A549 (cell line): ENCODE results near the gene SRPK1. TPM values are rescaled to one million over a fixed set of nuclear protein-coding genes. Genes with fewer than 3 reads are reported as not detected.

Experiments used
- ATAC-seq, 2 experiments: fragments of 200-7000 bp in 1 of 2; fragments of >200 bp in 1 of 2; cut with Nextera tagmentation in 1 of 2; cut with Tn5 transposase in 1 of 2; 3 replicates each; pipeline versions ENCODE4 v1.8.0 to v1.9.1; 2018 to 2020; ENCODE audit warnings: mild to moderate bottlenecking in 1 of 2, moderate library complexity in 1 of 2
- CTCF ChIA-PET: fragments of 300-600 bp; sonication (Branson Sonifier 250); formaldehyde crosslinking; extraction: SDS; loops from one replicate; lab custom pipeline; 2021; ENCODE audit warnings: antibody characterized with exemption, inconsistent platforms; lab: Yijun Ruan, JAX
- POLR2A ChIA-PET: fragments of 350-600 bp; formaldehyde crosslinking; extraction: SDS; loops from one replicate; lab custom pipeline; 2021; ENCODE audit warnings: antibody characterized with exemption, inconsistent platforms; lab: Yijun Ruan, JAX
- DNase-seq, 2 experiments: peaks; one replicate each; pipeline versions ENCODE4 v3.0.0 to v3.0.0-alpha.2; 2011 to 2016; ENCODE audit warnings: low read depth in 1 of 2, low spot score in 1 of 2
- FAIRE-seq: peaks from 2 replicates; lab custom pipeline; 2011; peaks lifted over from hg19 to GRCh38; lab: Jason Lieb, UNC
- H3K27ac ChIP-seq, 2 experiments: fragments of >200 bp; sonication (Bioruptor Twin); formaldehyde crosslinking; 3 replicates each; pipeline ENCODE4 v1.5.1; 2016 to 2017
- H3K4me1 ChIP-seq: fragments of >200 bp; sonication (Bioruptor Twin); formaldehyde crosslinking; 3 replicates; pipeline ENCODE4 v1.6.1; 2016
- H3K4me2 ChIP-seq: fragments of >200 bp; sonication (Bioruptor Twin); formaldehyde crosslinking; 3 replicates; pipeline ENCODE4 v1.6.1; 2016
- H3K4me3 ChIP-seq: fragments of >200 bp; sonication (Bioruptor Twin); formaldehyde crosslinking; 3 replicates; pipeline ENCODE4 v1.5.1; 2016
- H3K9me3 ChIP-seq: fragments of >200 bp; sonication (Bioruptor Twin); formaldehyde crosslinking; 3 replicates; pipeline ENCODE4 v1.6.1; 2016
- BHLHE40 ChIP-seq: IDR thresholded peaks from 2 replicates; pipeline ENCODE4 v1.6.1; 2012; ENCODE audit warnings: low read depth, low read length, inconsistent platforms
- CBX2 ChIP-seq: fragments of 200-600 bp; sonication (generic); IDR thresholded peaks from 2 replicates; pipeline ENCODE4 v1.6.1; 2016; ENCODE audit warnings: low read depth, mild to moderate bottlenecking, borderline replicate concordance
- CEBPB ChIP-seq, 2 experiments: fragments of >200 bp in 1 of 2; sonication (Bioruptor Twin) in 1 of 2; formaldehyde crosslinking in 1 of 2; IDR thresholded peaks; 2 replicates each; pipeline ENCODE4 v1.6.1; 2012 to 2016
- CHD4 ChIP-seq: fragments of 200-600 bp; sonication (generic); IDR thresholded peaks from 2 replicates; pipeline ENCODE4 v1.6.1; 2016; ENCODE audit warnings: antibody characterized with exemption, mild to moderate bottlenecking, borderline replicate concordance
- EP300 ChIP-seq, 2 experiments: fragments of >200 bp; sonication (Bioruptor Twin); formaldehyde crosslinking; IDR thresholded peaks; 2 replicates in 1 of 2; 3 replicates in 1 of 2; pipeline ENCODE4 v1.6.1; 2016 to 2017
- FOSL2 ChIP-seq, 2 experiments: fragments of 450-650 bp in 1 of 2; fragments of >200 bp in 1 of 2; sonication (Bioruptor Twin) in 1 of 2; formaldehyde crosslinking; IDR thresholded peaks; 2 replicates each; pipeline versions ENCODE4 v1.5.0 to v1.6.1; 2016 to 2020; ENCODE audit warnings: mild to moderate bottlenecking in 1 of 2, moderate library complexity in 1 of 2
- HDAC2 ChIP-seq: fragments of 200-600 bp; sonication (generic); IDR thresholded peaks from 2 replicates; pipeline ENCODE4 v1.6.1; 2016
- HEYL ChIP-seq: fragments of 250-450 bp; sonication (Bioruptor Pico); IDR thresholded peaks from 2 replicates; pipeline ENCODE4 v1.8.0; 2021; ENCODE audit warnings: mild to moderate bottlenecking, moderate library complexity
- HOXB5 ChIP-seq: fragments of 250-450 bp; sonication (Bioruptor Pico); IDR thresholded peaks from 2 replicates; pipeline ENCODE4 v1.5.0; 2020; ENCODE audit warnings: mild to moderate bottlenecking, moderate library complexity
- KDM1A ChIP-seq: fragments of 200-600 bp; sonication (generic); IDR thresholded peaks from 2 replicates; pipeline ENCODE4 v1.6.1; 2016; ENCODE audit warnings: low read depth, mild to moderate bottlenecking
- MAZ ChIP-seq: fragments of 150-350 bp; IDR thresholded peaks from 2 replicates; pipeline ENCODE4 v1.6.1; 2014; ENCODE audit warnings: antibody characterized with exemption, low read depth, low read length, borderline replicate concordance
- NFE2L2 ChIP-seq: fragments of 150-350 bp; conservative IDR thresholded peaks from 2 replicates; pipeline ENCODE4 v1.6.1; 2014; ENCODE audit warnings: low read length
- NR3C1 ChIP-seq: fragments of >200 bp; sonication (Bioruptor Twin); formaldehyde crosslinking; IDR thresholded peaks from 3 replicates; pipeline ENCODE4 v1.6.1; 2017
- POLR2A ChIP-seq: IDR thresholded peaks from 2 replicates; pipeline ENCODE4 v1.6.1; 2012; ENCODE audit warnings: mild to moderate bottlenecking, low read length
- POLR2AphosphoS2 ChIP-seq: conservative IDR thresholded peaks from 2 replicates; pipeline ENCODE4 v1.6.1; 2012; ENCODE audit warnings: low read length, improper control_type of control experiment, inconsistent platforms
- RCOR1 ChIP-seq: fragments of 150-350 bp; IDR thresholded peaks from 2 replicates; pipeline ENCODE4 v1.6.1; 2014; ENCODE audit warnings: antibody characterized with exemption, low read length, low read depth
- SREBF2 ChIP-seq: fragments of 450-650 bp; IDR thresholded peaks from 2 replicates; pipeline ENCODE4 v1.6.1; 2014; ENCODE audit warnings: mild to moderate bottlenecking, moderate library complexity
- TFCP2L1 ChIP-seq: fragments of 250-450 bp; sonication (Bioruptor Pico); IDR thresholded peaks from 2 replicates; pipeline ENCODE4 v1.5.0; 2021; ENCODE audit warnings: mild to moderate bottlenecking
- TP53 ChIP-seq: fragments of 250-450 bp; sonication (Bioruptor Pico); IDR thresholded peaks from 2 replicates; pipeline ENCODE4 v1.5.0; 2021; ENCODE audit warnings: mild to moderate bottlenecking, moderate library complexity
- ZFP36 ChIP-seq: fragments of 450-650 bp; IDR thresholded peaks from 2 replicates; pipeline ENCODE4 v1.6.1; 2014; ENCODE audit warnings: borderline replicate concordance; ENCODE audit not compliant: partially characterized antibody
- WGBS: methylation state at CpG from one replicate; pipeline ENCODE4 v1.1.6; 2017; ENCODE audit errors: missing lambda C conversion rate; 5-methylcytosine and 5-hydroxymethylcytosine counted together
- polyA plus RNA-seq, 4 experiments: library from polyadenylated mRNA; depleted of rRNA in 3 of 4; stranded (reverse); fragments of >200 nt; fragmentation: RNase III in 1 of 4; extraction: RNeasy Plus Mini Kit Qiagen cat#74134 plus additional on column Dnase treatment in 1 of 4; gene quantifications; 2 replicates in 3 of 4; 3 replicates in 1 of 4; pipeline ENCODE4 v1.2.3, GENCODE V29; 2011 to 2017
- TF ChIP-seq, protein P1 (sequence below): fragments of 200-600 bp; sonication (generic); IDR thresholded peaks from 2 replicates; pipeline ENCODE4 v1.6.1; 2016; ENCODE audit warnings: antibody characterized with exemption, mild to moderate bottlenecking, moderate library complexity
- TF ChIP-seq, protein P2 (sequence below): fragments of 250-450 bp; sonication (Bioruptor Pico); IDR thresholded peaks from 2 replicates; pipeline ENCODE4 v1.5.0; 2021; ENCODE audit warnings: mild to moderate bottlenecking, moderate library complexity, borderline replicate concordance
- TF ChIP-seq, protein P3 (sequence below): IDR thresholded peaks from 2 replicates; pipeline ENCODE4 v1.6.1; 2012; ENCODE audit warnings: low read depth, borderline replicate concordance
- TF ChIP-seq, protein P4 (sequence below): fragments of 450-650 bp; IDR thresholded peaks from 2 replicates; pipeline ENCODE4 v1.6.1; 2014; ENCODE audit warnings: antibody characterized with exemption
- TF ChIP-seq, protein P5 (sequence below): IDR thresholded peaks from 2 replicates; pipeline ENCODE4 v1.6.1; 2012

SRPK1 gene
- polyA plus RNA-seq, 2 of the 4 experiments (the other 2 are of a cell fraction) = 46.9 to 65.9 TPM

DNA sequence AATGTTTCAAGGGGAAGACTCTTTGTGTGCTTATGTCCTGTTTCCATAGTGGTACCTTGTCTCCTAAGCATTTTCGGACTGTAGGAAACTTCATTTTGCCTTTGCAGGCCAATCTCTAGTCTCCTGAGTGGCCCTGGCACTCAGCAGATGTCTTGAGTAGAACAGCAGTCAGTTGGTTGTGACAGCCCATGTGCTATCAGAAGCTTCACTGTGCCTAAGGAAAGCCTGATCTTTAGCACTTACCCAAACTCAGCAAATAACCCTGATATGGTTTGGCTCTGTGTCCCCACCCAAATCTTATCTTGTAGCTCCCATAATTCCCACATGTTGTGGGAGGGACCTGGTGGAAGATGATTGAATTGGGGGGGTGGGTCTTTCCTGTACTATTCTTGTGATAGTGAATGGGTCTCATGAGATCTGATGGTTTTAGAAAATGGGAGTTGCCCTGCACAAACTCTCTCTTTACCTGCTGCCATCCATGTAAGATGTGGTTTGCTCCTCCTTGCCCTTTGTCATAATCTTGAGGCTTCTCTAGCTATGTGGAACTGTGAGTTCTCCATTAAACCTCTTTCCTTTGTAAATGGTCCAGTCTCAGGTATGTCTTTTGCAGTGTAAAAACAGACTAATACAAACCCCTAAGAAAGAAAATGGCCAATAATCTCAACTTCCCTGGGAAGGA, 15.9 kb upstream of the SRPK1 start:
- POLR2A ChIA-PET = no interaction called here
- Histone ChIP-seq H3K27ac (no peak overlapping the region), H3K4me3 (no peak overlapping the region), H3K4me1 (no peaks in the 10 kb centered on the region), H3K4me2 (no peak overlapping the region), H3K9me3 (no peaks in the 10 kb centered on the region)
- TF ChIP-seq, protein P1, sequence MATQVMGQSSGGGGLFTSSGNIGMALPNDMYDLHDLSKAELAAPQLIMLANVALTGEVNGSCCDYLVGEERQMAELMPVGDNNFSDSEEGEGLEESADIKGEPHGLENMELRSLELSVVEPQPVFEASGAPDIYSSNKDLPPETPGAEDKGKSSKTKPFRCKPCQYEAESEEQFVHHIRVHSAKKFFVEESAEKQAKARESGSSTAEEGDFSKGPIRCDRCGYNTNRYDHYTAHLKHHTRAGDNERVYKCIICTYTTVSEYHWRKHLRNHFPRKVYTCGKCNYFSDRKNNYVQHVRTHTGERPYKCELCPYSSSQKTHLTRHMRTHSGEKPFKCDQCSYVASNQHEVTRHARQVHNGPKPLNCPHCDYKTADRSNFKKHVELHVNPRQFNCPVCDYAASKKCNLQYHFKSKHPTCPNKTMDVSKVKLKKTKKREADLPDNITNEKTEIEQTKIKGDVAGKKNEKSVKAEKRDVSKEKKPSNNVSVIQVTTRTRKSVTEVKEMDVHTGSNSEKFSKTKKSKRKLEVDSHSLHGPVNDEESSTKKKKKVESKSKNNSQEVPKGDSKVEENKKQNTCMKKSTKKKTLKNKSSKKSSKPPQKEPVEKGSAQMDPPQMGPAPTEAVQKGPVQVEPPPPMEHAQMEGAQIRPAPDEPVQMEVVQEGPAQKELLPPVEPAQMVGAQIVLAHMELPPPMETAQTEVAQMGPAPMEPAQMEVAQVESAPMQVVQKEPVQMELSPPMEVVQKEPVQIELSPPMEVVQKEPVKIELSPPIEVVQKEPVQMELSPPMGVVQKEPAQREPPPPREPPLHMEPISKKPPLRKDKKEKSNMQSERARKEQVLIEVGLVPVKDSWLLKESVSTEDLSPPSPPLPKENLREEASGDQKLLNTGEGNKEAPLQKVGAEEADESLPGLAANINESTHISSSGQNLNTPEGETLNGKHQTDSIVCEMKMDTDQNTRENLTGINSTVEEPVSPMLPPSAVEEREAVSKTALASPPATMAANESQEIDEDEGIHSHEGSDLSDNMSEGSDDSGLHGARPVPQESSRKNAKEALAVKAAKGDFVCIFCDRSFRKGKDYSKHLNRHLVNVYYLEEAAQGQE = no peak
- TF ChIP-seq ZFP36 (no peak), POLR2AphosphoS2 (no peak), HDAC2 (no peak), CHD4 (no peak), RCOR1 (no peak), TFCP2L1 (CRISPR knock-in tag) (no peak), NR3C1 (no peak), KDM1A (no peak), MAZ (no peak), SREBF2 (no peak), FOSL2 (IDR thresholded peaks at IDR 0.05) (no peak), FOSL2 (CRISPR knock-in tag; IDR thresholded peaks at IDR 0.05) (no peak), TP53 (no peak), EP300 (IDR thresholded peaks at IDR 0.05) (no peak)
- TF ChIP-seq, protein P2, sequence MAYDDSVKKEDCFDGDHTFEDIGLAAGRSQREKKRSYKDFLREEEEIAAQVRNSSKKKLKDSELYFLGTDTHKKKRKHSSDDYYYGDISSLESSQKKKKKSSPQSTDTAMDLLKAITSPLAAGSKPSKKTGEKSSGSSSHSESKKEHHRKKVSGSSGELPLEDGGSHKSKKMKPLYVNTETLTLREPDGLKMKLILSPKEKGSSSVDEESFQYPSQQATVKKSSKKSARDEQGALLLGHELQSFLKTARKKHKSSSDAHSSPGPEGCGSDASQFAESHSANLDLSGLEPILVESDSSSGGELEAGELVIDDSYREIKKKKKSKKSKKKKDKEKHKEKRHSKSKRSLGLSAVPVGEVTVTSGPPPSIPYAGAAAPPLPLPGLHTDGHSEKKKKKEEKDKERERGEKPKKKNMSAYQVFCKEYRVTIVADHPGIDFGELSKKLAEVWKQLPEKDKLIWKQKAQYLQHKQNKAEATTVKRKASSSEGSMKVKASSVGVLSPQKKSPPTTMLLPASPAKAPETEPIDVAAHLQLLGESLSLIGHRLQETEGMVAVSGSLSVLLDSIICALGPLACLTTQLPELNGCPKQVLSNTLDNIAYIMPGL (CRISPR knock-in tag) = no peak
- TF ChIP-seq, protein P3, sequence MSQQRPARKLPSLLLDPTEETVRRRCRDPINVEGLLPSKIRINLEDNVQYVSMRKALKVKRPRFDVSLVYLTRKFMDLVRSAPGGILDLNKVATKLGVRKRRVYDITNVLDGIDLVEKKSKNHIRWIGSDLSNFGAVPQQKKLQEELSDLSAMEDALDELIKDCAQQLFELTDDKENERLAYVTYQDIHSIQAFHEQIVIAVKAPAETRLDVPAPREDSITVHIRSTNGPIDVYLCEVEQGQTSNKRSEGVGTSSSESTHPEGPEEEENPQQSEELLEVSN = no peak
- TF ChIP-seq, protein P4, sequence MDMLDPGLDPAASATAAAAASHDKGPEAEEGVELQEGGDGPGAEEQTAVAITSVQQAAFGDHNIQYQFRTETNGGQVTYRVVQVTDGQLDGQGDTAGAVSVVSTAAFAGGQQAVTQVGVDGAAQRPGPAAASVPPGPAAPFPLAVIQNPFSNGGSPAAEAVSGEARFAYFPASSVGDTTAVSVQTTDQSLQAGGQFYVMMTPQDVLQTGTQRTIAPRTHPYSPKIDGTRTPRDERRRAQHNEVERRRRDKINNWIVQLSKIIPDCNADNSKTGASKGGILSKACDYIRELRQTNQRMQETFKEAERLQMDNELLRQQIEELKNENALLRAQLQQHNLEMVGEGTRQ = no peak
- ATAC-seq (no peak), DNase-seq (no peak), FAIRE-seq (no peak)
- CTCF ChIA-PET = no interaction called here
- WGBS = 82% methylated on average over 1 of the region's 1 CpG

DNA sequence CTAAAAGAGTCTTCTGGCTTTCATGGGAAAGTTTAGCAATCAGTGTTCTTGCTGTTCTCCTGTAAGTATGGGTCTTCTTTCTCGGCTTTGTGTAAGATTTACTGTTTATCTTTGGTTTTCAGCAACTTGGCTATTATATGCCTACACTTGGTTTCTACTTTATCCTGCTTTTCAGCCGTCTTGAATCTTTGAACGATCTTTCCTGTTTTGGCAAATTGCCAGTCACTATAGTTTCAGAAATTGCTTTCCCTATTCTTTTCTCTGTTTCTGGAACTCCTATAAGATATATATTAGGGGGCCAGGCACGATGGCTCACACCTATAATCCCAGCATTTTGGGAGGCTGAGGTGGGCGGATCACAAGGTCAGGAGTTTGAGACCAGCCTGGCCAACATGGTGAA, 14.6 kb upstream of the SRPK1 start:
- no peak overlapping the region for H3K4me2 ChIP-seq
- no peak for FAIRE-seq
- WGBS = 48% methylated on average over 5 of the region's 5 CpGs
- no peak for ATAC-seq
- no peaks in the 10 kb centered on the region for H3K9me3 ChIP-seq
- no peaks in the 10 kb centered on the region for H3K4me1 ChIP-seq
- DNase-seq = no peak
- ChIA-PET CTCF (no interaction called here), POLR2A (no interaction called here)
- H3K4me3 ChIP-seq = no peak overlapping the region
- no peak overlapping the region for H3K27ac ChIP-seq
- no peak for TF ChIP-seq BHLHE40
- TF ChIP-seq CEBPB (IDR thresholded peaks at IDR 0.05) = no peak
- TF ChIP-seq HEYL = no peak
- TF ChIP-seq CHD4 = no peak
- TF ChIP-seq, protein P5, sequence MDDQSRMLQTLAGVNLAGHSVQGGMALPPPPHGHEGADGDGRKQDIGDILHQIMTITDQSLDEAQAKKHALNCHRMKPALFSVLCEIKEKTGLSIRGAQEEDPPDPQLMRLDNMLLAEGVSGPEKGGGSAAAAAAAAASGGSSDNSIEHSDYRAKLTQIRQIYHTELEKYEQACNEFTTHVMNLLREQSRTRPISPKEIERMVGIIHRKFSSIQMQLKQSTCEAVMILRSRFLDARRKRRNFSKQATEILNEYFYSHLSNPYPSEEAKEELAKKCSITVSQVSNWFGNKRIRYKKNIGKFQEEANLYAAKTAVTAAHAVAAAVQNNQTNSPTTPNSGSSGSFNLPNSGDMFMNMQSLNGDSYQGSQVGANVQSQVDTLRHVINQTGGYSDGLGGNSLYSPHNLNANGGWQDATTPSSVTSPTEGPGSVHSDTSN = no peak
- TF ChIP-seq HOXB5 (CRISPR knock-in tag) = no peak
- TF ChIP-seq HDAC2 = no peak
- no peak for TF ChIP-seq TP53
- no peak for TF ChIP-seq ZFP36
- TF ChIP-seq NFE2L2 = no peak
- no peak for TF ChIP-seq POLR2A
- TF ChIP-seq CBX2 = no peak
- TF ChIP-seq, protein P1 = no peak
- TF ChIP-seq EP300 (IDR thresholded peaks at IDR 0.05) = no peak
